Activated B cell treated with CpG ODN at 0.5 μM for 24 hours (primary cell): ENCODE results near the gene LSR. TPM values are rescaled to one million over a fixed set of nuclear protein-coding genes. Genes with fewer than 3 reads are reported as not detected.

Source experiments
- ATAC-seq: fragments of 200-7000 bp; cut with Tn5 transposase; one replicate; pipeline ENCODE4 v1.10.0; 2021; ENCODE audit warnings: low read depth, mild to moderate bottlenecking, moderate library complexity
- CTCF ChIA-PET: fragments of 350-600 bp; sonication (Branson Sonifier 250); formaldehyde crosslinking; loops from one replicate; lab custom pipeline; 2021; ENCODE audit warnings: antibody characterized with exemption; lab: Charles Lee
- POLR2A ChIA-PET: fragments of 350-600 bp; sonication (Branson Sonifier 250); formaldehyde crosslinking; loops from one replicate; lab custom pipeline; 2021; ENCODE audit warnings: antibody characterized with exemption; lab: Charles Lee
- DNase-seq: peaks from one replicate; pipeline ENCODE4 v3.0.0; 2022
- H3K27ac Mint-ChIP-seq: one replicate; pipeline ENCODE4 v1.8.0; 2020; ENCODE audit warnings: mixed read lengths
- H3K27me3 Mint-ChIP-seq: one replicate; pipeline ENCODE4 v1.8.0; 2021; ENCODE audit warnings: mixed read lengths
- H3K36me3 Mint-ChIP-seq: one replicate; pipeline ENCODE4 v1.8.0; 2021; ENCODE audit warnings: low read depth, mixed read lengths
- H3K4me1 Mint-ChIP-seq: one replicate; pipeline ENCODE4 v1.8.0; 2021; ENCODE audit warnings: mixed read lengths
- H3K4me3 Mint-ChIP-seq: one replicate; pipeline ENCODE4 v1.8.0; 2020; ENCODE audit warnings: mild to moderate bottlenecking, mixed read lengths
- H3K9me3 Mint-ChIP-seq: one replicate; pipeline ENCODE4 v1.8.0; 2020; ENCODE audit warnings: mixed read lengths
- CTCF ChIP-seq: fragments of 200-600 bp; IDR thresholded peaks from one replicate; pipeline ENCODE4 v1.8.0; 2022; ENCODE audit warnings: antibody characterized with exemption, mild to moderate bottlenecking
- intact Hi-C: fragments of 100-400 bp; cut with micrococcal nuclease; formaldehyde crosslinking; loops from one replicate; pipeline ENCODE4 v1.15.1; 2024
- total RNA-seq: library from RNA; stranded (reverse); gene quantifications from 2 replicates; pipeline ENCODE4 v1.2.3, GENCODE V29; 2022

Gene LSR
- total RNA-seq, 1 donor from 2014 or later: 18.0 TPM

DNA sequence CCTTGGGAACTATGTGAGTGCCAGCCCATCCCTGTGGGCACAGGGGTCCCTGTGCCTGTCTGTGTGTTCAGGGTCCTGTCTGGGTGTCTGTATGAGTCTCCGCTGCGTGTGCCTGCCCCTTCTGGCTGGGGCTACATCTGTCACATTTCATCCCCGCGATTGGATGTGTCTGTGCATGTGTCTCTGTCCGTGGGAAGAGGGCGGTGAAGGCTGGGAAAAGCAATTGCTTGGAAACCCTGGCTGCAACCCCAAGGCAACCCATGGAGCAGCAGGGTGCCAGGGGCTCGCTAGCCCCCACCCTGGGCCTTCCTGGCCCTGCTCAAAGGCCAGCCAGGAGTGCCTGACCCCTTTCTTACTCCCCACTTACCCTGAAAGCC lies 44.5 kb downstream of the LSR start:
- ChIA-PET CTCF (no interaction called here), POLR2A (no interaction called here)
- no peak for DNase-seq
- ATAC-seq: no peak
- intact Hi-C loops: no loop called here
- Mint-ChIP-seq H3K27me3 (no peaks in the 10 kb centered on the region), H3K36me3 (no peaks in the 10 kb centered on the region), H3K4me1 (peaks cover 24% of the 10 kb centered on the region), H3K9me3 (no peaks in the 10 kb centered on the region), H3K4me3 (no peak overlapping the region), H3K27ac (no peak overlapping the region)
- TF ChIP-seq CTCF: no peak

- no peak for ATAC-seq
- POLR2A ChIA-PET: interaction anchor here (1.0 to 3.8 kb wide), 2 partner anchors 22 to 54 kb away, joined by 3 to 44 read pairs; partner anchors contain the start of gene FFAR1
- H3K4me1 Mint-ChIP-seq: peaks cover 24% of the 10 kb centered on the region
- intact Hi-C loops: loop anchor here (2.0 kb wide), 1 partner anchor 13 kb away; no protein-coding TSS in a partner anchor
- no peaks in the 10 kb centered on the region for H3K9me3 Mint-ChIP-seq
- CTCF ChIA-PET: no interaction called here
- TF ChIP-seq CTCF: no peak
- DNase-seq: no peak
- H3K27ac Mint-ChIP-seq: no peak overlapping the region
- no peaks in the 10 kb centered on the region for H3K27me3 Mint-ChIP-seq
- no peaks in the 10 kb centered on the region for H3K36me3 Mint-ChIP-seq
- H3K4me3 Mint-ChIP-seq: no peak overlapping the region
These were observed 45.0 kb downstream of the LSR start for GRCh38 chr19:35293808-35294207.

DNA sequence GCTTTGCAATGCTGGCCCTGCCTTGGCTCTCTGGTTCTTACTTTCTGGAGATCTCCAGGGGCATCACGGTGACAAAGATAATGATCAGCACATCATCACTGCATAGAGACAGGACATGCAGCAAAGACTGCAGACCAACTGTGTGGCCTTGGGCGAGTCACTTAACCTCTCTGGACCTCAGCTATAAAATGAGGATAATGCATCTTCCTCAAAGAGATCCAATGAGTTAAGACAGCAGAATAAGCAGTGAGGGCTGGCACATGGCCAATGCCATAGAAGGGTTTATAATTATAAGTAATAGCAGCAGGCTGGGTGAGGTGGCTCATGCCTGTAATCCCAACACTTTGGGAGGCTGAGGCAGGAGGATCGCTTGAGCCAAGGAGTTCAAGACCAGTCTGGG lies 45.5 kb downstream of the LSR start:
- intact Hi-C loops: loop anchor here (2.0 kb wide), 1 partner anchor 14 kb away; no protein-coding TSS in a partner anchor
- H3K36me3 Mint-ChIP-seq: no peaks in the 10 kb centered on the region
- H3K9me3 Mint-ChIP-seq: no peaks in the 10 kb centered on the region
- H3K4me3 Mint-ChIP-seq: no peak overlapping the region
- DNase-seq: no peak
- no peak for ATAC-seq
- CTCF ChIA-PET: no interaction called here
- H3K27me3 Mint-ChIP-seq: no peaks in the 10 kb centered on the region
- H3K27ac Mint-ChIP-seq: no peak overlapping the region
- TF ChIP-seq CTCF: no peak
- POLR2A ChIA-PET: interaction anchor here (1.0 to 3.8 kb wide), 4 partner anchors 22 to 53 kb away, joined by 3 to 44 read pairs (median 6); partner anchors contain the start of gene FFAR1
- H3K4me1 Mint-ChIP-seq: peaks cover 24% of the 10 kb centered on the region

- DNase-seq (no peak), ATAC-seq (no peak)
- no peaks in the 10 kb centered on the region for H3K36me3 Mint-ChIP-seq
- H3K4me3 Mint-ChIP-seq: peak overlapping the region; percentile 12
- H3K27me3 Mint-ChIP-seq: no peaks in the 10 kb centered on the region
- POLR2A ChIA-PET: interaction anchor here (0.5 to 3.8 kb wide), 15 partner anchors 9 to 171 kb away, joined by 3 to 44 read pairs (median 4); partner anchors contain the start of genes CD22, FFAR1, FXYD5 and USF2
- intact Hi-C loops: loop anchor here (2.0 to 5.0 kb wide), 2 partner anchors 14 to 37 kb away; no protein-coding TSS in a partner anchor
- H3K27ac Mint-ChIP-seq: no peak overlapping the region
- no peaks in the 10 kb centered on the region for H3K9me3 Mint-ChIP-seq
- CTCF ChIA-PET: interaction anchor here (0.9 to 1.3 kb wide), 2 partner anchors 25 to 35 kb away, joined by 3 to 4 read pairs; partner anchors contain the start of gene USF2
- peaks cover 24% of the 10 kb centered on the region for H3K4me1 Mint-ChIP-seq
- TF ChIP-seq CTCF: no peak
These were observed 46.3 kb downstream of the LSR start for GRCh38 chr19:35294859-35295791.
